ENCODE data around the gene TMEM53.
A peak's percentile ranks its signal among the peaks of the same experiment; 100 is the strongest.
"Not testable (repeated sequence)": the region's sequence is repeated elsewhere in the genome, so short reads cannot be mapped to it uniquely, and the experiment has no call there.

The TMEM53 gene

DNA sequence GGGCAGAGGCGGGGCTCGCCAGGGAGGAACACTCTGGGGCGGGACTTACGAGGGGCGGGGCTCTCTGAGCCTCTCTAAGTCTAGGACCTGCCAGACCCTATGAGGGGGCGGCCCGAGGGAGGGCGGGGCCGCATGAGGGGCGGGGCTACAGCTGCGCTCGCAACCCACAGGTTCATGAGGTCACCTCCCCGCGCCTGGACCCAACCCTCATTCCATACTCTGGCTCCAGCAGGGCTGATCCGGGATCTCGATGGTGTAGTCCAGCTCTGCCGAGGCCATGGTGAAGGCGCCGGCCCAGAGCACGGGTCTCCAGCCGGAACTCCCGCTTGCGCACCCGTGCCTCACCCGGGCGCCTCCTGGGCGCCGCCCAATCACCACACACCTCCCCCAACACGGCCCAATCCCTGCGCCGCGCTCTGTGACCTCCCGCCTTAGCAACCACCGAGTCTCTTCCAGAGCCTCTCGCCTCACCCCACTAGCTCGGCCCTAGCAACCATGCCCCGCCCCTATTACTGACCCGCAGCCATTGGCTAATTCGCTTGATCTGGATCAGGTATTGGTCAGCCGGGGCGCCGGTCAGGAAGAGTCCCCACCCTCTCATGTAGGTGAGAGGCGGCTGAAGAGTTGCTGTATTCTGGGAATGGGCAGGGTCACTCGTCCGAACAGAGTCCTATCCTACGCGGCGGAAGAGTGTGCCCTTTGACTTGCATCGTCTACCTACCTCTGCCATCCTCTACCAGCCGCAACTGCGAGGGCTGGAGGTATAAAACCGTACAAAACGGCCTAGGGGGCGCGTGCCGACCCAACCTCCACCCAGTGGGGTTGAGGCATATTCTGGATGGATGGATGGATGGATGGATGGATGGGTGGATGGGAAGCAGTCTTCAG is at the start of gene TMEM53, which contains the start of gene ARMH1:
TMEM53 (minus strand) TSS at position 369 of the 888 bp plus-strand sequence; CDS start at position 279, 90 bp downstream.
ARMH1 (plus strand) TSS at position 602 of the 888 bp plus-strand sequence. CDS start 14,984 bp downstream, outside the sequence.
- DNase-seq = peak; percentile 99

DNA sequence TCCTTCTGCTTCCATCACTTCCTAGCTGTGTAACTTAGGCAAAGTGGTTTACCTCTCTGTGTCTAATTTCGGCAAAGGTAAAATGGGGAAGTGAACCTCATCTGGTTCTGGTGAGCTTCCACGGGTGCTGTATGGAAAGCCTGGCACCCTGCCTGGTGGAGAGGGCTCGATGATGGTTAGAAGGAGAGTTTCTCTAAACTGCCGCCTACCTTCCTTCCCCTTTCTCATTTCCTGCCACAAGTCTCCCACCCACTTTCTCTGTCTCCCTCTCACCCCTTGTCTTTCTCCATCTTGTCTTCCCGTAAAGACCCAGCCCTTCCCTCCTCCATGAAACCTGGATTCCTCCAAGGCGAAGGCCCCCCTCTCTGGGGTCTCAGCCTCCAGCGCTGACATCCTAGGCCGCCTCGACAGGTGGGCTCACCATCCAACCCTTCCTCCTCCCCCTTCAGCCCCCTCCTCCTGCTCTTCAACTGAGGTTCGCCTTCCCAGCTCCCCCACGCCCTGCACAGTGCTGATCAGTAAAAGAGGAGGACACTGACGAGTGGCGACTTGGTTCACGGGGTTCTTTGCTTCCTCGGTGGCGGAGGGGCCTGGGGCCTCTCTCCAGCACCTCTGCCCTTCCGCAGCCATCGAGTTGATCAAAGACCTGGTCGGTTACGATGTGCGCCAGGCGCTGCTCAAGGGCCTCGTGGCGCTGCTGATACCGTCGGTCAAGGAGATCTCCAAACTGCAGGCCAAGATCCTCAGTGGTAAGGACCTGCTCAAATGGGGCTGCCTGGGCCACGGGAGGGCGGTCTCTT is 49.4 kb upstream of the TMEM53 start:
- no peak for DNase-seq

DNA sequence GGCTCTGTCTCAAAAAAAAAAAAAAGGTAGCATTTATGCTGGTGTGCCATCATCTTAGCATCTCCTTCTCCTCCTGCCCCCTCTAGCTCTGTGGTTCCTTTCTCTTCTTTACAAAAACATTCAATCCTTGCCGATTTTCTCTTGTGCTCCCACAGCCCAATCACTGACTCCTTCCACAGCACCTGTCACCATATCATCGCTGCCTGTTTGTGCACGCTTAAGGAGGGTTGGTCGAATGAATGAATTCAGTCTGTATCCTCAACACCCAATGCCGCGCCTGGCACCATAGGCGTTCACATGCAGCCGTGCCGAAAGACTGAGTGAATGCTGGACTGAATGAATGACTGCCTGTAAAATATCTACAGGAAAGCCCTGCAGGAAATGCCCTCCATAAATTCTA is 48.8 kb upstream of the TMEM53 start:
- no peak for DNase-seq

DNA sequence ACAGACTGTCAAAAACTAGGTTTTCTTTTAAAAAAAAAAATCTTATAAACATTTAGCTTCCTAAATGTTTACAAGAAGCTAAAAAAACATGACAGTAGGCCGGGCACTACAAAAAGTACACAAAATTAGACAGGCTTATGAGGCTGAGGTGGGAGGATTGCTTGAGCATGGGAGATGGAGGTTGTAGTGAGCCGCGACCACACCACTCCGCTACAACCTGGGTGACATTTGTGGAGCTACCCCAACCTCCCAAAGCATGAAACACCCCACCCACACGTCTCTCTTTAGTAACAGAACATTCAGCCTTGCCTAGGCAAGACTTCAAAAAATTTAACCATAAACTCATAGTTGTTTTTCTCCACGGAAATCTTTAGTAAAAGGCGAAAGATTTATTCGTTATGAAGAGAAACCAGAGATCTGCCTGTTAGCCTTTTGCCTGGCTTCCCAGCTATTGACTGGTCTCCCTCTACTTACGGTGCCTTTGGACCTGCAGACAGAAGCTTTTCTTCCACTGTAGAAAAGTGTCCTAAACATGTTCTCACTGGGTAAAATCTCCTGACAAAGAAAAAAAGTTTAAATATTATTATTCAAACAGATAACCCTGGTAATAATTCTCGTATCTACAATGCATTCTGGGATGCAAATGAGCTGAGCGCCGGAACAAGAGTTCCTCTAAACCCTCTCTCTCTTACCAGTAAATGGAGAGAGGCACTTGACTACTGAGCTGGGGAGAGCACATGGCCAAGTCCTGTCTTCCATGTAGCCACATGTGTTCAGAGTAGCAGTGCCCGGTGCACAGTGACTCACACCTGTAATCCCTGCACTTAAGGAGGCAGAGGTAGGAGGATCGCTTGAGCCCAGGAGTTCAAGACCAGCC is 47.4 kb upstream of the TMEM53 start:
- no peak for DNase-seq

DNA sequence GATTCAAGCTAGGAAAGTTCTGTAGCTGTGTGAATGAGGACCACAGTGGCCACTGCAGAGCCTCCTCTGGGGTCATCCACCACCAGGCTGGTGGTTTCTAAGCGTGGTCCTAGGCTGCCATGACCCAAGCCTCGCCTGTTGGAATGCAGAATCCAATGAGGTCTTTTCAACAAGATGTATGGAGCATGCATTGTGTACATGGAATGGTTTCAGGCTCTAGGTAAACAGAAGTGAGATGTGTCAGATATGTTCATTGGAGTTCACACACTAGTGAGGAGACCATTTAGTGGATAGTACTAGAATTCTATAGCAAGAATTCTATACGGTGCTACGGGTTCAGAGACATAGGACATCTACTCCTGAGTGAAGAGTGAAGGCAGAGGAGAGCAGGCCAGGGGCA is 46.0 kb upstream of the TMEM53 start:
- no peak for DNase-seq

DNA sequence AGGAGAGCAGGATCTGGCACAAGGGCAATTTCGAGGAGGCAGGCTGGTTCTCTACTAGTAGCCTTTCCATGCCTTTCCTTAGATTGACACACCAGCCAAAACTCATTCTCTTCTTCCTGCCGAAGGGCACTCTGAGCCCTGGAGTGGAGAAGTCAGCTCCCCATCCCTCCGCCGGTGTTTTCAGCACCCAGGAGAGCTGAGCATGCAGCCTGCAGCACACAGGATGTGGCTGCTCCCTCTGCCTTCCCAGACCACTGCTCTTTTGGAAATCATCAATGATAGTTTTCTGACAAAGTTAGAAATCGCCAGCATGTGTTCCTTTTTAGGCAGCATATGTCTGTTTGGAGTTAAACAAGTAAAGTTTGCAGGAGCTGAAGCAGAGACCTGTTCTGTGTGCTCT is 45.0 kb upstream of the TMEM53 start:
- no peak for DNase-seq

DNA sequence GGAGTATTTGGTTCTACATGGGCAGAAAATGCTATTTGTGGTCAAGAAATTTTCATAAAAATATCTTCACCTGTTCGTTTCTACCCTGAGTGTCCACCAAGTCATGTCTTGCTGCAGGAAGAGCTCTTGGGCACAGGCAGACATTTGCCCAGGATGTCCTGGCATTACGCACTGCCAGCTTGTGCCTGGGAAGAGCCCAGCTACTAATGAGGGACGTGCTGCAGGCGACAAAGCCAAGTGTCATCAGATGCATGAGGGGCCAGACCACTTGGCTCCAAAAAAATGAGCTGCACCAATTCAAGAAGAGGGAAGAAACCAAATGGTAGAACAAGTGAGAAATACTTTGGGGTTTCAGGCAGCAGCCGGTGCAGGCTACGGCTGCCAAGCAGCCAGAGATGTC is 43.8 kb upstream of the TMEM53 start:
- no peak for DNase-seq

DNA sequence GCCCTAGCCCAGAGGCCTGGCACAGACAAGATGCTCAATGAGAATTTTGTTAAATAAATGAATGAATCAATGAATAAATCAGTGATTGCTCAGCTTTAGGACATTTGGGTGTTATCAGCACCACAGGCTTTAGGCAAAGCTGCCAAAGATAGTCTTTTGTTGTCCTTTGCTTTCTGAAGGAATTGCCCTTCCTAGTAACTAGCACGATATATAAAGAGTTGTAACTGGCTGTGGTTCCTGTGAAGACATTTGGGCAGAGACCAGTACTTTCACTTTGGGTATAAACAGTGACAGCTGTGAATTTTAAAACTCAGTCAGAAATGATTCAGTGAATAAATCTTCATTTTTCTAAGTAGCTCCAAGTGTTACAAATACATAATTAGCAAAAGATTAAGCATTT is 43.4 kb upstream of the TMEM53 start:
- no peak for DNase-seq

DNA sequence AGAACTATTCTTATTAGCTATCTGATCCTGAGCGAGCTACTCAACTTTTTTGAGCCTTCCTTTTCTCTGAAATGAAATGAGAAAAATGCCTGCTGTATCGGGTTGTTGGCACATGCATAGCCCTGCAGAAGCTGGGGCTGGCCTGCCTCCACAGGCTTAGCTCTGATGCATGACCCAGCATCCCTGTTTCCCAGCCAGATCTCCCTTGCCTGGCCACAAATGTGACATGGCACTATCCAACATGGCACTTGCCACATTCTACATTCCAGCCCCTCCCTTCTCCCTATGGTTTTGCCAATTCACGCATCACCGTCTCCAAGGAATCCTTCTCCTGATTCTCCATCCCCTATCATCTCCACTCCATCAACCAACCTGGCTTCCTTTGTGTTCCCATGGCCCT is 42.9 kb upstream of the TMEM53 start:
- no peak for DNase-seq

DNA sequence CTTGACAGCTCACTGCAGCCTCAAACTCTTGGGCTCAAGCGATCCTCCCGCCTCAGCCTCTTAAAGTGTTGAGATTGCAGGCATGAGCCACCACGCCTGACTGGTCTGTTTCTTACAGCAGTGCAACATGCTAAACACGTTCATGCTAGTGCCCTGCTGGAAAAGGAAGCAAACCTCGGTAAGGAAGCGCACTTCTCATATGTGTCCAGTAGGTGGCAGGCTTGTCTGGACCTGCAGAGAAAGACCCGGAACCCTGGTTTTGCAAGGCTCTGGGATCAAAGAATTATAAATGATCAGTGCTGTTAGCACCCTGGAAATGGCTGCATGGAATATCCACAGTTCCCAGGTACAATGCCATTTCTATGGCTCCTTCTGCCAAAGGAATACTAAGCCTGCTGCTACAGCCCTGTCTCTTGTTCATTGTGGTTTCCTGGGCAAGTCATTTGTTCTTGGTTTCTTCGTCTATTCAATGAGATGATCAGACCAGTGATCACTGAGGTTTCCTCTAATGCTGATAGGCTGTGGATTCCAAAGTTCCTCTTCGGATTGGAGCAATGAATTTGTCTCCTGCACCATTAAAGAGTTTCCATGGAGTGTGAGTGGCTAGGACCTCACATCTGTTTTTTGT is 40.8 kb upstream of the TMEM53 start:
- peak; percentile 71 for DNase-seq

DNA sequence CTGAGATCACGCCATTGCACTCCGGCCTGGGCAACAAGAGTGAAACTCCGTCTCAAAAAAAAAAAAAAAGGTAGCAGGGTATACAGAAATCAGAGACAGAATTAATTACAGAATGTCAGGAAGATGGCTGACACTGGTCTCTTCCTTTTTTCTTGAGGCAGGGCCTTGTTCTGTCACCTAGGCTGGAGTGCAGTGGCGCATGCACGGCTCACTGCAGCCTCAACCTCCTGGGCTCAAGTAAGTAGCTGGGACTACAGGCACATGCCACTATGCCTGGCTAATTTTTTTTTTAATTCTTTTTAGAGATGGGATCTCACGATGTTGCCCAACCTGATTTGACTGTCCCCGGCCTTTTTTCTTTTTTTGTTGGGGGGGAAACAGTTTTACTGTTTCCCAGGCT is 40.3 kb upstream of the TMEM53 start:
- no peak for DNase-seq

DNA sequence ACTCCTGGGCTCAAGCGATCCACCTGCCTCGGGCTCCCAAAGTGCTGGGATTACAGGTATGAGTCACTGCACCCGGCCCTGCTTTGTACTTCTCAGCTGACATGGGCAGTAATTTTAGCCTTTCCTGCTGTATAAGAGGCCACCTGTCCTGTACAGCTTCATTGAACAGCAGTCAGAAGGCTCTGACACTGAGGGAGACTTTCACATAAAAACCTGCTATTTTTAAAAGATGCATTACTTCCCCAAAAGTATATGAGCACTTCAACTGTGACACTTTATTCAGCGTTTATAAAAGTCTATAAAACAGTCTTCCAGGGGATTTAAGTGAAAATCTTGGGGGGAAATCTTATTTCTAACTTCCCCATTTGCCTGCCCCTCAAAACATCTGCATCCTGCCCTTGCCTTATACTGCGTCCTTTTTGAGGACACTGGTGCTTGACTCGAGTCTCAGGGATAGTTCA is 39.1 kb upstream of the TMEM53 start:
- DNase-seq = no peak

DNA sequence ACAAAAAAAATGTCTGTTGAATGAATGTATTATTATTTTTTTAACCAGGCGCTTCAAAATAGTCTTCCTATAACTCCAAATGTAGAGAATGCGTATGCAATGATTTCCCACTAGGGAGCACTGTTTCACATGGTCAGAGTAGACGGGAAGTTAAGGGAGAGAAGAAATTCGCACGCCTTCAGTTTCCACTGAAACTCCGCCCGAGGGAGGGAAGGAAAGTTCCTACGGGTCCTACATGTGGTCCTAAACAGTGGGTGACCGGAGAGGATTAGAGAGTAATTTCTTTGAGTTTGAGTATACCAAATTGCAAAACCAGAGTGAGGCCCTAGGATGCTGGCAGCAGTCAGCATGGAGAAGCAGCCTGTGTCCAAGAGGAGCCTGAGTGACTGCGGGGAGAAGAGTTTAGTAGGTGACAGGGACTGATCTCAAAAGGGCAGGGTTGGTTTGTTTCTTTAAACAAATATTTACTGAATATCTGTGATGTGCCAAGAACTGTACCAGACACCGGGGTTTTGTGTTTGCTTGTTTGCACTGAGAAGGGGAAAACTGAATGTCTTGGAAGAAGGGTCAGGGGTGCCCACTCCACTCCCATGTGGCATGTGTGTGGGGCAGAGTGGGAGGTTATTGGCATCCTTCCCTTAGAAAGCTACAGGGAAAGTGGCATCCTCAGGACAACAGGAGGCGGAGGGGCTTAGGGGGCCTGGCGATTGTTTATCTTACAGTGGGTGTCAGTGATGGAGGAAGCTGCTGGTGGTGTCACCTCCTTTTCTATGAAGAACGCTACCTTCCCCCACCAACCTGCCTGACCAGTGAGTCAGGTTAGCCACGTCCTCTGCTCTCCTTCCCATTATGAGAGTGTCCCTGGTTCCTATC is 33.9 kb upstream of the TMEM53 start:
- no peak for DNase-seq

DNA sequence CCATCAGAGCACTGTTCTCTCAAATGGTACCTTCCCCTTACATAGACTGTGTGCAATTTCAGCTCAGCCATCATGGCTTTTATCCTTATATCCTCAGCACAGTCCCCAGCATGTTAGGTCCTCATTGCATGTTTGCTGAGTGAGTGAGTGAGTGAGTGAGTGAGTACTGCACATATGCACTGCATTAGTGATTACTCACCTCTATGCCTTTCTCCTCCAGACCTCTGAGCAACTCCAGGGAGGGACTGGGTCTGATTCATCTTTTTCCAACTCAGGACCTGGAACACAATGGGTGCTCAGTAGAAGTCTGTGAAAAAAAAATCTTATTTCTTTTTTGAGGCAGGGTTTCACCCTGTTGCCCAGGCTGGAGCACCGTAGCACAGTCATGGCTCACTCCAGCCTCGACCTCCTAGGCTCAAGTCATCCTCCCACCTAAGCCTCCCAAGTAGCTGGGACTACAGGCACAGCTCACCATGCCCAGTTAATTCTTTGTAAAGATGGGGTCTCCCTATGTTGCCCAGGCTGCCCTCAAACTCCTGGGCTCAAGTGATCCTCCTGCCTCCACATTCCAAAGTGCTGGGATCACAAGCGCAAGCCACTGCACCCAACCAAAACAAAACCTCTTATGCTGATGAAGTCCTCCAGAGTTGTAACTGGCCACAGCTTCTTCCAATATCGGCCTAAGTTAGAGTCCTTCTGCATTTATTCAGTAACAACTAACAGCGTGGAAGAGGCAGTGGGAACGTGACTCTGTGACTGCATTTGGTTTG is 33.0 kb upstream of the TMEM53 start:
- no peak for DNase-seq

DNA sequence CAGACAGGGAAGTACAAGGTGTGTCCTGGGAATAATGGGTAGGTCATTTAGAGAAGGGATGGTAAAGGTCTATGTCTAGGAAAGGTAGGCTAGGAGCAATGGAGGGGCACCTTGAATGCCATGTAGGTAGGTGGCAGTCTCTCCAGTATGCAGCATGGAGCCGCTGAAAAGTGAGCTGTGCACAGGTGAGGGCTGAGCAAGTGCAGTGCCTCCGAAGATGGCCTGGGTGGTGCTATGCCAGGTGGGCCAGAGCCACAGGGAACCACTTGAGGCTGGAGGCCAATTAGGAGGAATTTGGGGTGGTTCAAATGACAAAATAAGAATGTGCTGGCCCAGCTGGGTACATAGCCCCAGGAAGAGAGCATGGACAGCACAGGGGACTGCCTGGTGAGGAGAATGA is 31.7 kb upstream of the TMEM53 start:
- DNase-seq = no peak

DNA sequence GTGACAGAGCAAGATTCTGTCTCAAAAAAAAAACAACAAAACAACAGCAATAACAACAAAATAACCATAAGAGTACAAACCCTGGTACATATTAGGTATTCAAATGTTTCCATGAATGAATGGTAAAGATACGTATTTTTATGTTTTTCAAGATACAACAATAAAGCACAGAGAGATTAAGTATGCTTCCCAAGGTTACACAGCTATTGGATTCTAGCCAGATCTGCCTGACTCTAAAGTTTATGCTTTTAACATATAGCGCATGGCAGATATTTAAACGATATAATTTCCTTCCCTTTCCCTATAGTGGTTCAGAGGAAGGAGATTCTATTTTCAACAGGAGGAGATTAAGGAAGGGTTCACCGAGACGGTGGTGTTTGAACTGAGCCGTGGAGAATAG is 31.2 kb upstream of the TMEM53 start:
- DNase-seq = no peak

DNA sequence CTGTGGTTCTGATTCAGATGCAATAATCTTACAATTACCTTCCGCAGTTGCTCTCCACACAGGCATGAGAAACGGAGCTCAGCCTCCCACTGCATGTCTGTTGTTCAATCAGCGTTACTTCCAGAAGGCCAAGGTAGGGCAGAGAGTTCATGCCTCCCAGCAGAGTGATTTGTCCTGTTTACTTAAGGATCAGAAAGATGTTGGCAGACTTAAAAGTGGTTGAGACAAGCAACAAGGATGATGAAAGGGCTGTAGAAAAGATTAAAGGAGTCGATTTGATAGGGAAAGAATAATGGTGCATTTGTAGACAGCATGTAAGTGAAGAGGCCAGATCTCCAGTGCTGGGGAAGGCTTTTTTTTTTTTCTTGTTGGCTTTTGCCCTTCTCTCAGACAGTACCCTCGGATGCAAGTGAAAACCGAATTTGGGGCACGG is 26.9 kb upstream of the TMEM53 start:
- DNase-seq = no peak

DNA sequence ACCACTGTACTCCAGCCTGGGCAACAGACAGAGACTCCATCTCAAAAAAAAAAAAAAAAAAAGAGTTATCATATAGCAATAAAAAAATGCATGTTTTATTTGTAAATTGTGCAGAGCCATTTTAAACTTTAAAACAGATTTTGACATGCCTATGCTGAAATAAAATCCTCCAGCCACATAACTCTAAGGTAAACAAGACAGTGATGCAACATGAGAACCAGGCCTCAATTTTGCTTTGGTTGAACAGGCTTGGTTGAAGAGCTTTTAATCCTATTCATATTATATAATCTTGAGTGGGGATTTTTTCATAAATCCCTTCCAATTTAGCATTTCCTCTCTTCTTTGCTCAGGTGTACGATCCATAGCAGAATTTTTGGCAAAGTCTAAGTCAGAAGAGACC is 26.3 kb upstream of the TMEM53 start:
- DNase-seq = no peak

DNA sequence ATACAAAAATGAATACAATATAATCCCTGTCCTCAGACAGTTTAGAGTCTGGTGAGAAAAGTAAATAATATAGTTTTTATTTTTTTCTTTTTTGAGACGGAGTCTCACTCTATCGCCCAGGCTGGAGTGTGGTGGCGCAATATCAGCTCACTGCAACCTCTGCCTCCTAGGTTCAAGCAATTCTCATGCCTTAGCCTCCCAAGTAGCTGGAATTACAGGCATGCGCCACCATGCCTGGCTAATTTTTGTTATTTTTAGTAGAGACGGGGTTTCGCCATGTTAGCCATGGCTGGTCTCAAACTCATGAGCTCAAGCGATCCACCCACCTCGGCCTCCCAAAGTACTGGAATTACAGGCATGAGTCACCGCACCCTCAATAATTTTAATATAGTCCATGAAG is 25.1 kb upstream of the TMEM53 start:
- DNase-seq = not testable (repeated sequence)

DNA sequence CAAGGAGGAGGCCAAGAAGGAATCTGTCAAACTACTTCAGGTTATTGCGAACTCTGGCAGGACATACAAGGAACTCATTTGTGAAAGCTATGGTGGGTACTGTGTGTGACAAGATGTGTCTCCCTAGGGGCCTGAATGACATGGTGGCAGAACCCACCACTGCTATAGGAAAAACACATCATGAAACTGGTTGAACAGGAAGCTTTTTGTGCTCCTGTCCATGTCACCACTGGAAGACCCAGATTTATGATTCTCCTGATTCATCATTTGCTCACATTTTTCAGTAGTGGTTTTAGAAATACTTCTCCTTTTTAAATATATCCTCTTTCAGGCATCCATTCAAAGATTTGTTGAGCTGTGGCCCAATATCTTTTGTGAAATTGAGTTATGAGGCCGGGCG is 23.9 kb upstream of the TMEM53 start:
- no peak for DNase-seq

Measured in NCI-H1105 (cell line).